A549 (cell line): ENCODE data around the gene STXBP6. TPM values are rescaled to one million over a fixed set of nuclear protein-coding genes. Genes with fewer than 3 reads are reported as not detected.

Experiments
- ATAC-seq, 2 experiments: fragments of 200-7000 bp in 1 of 2; fragments of >200 bp in 1 of 2; cut with Nextera tagmentation in 1 of 2; cut with Tn5 transposase in 1 of 2; 3 replicates each; pipeline versions ENCODE4 v1.8.0 to v1.9.1; 2018 to 2020; ENCODE audit warnings: mild to moderate bottlenecking in 1 of 2, moderate library complexity in 1 of 2
- CTCF ChIA-PET: fragments of 300-600 bp; sonication (Branson Sonifier 250); formaldehyde crosslinking; extraction: SDS; loops from one replicate; lab custom pipeline; 2021; ENCODE audit warnings: antibody characterized with exemption, inconsistent platforms; lab: Yijun Ruan, JAX
- POLR2A ChIA-PET: fragments of 350-600 bp; formaldehyde crosslinking; extraction: SDS; loops from one replicate; lab custom pipeline; 2021; ENCODE audit warnings: antibody characterized with exemption, inconsistent platforms; lab: Yijun Ruan, JAX
- DNase-seq, 2 experiments: peaks; one replicate each; pipeline versions ENCODE4 v3.0.0 to v3.0.0-alpha.2; 2011 to 2016; ENCODE audit warnings: low read depth in 1 of 2, low spot score in 1 of 2
- FAIRE-seq: peaks from 2 replicates; lab custom pipeline; 2011; peaks lifted over from hg19 to GRCh38; lab: Jason Lieb, UNC
- H3K27ac ChIP-seq, 2 experiments: fragments of >200 bp; sonication (Bioruptor Twin); formaldehyde crosslinking; 3 replicates each; pipeline ENCODE4 v1.5.1; 2016 to 2017
- H3K4me1 ChIP-seq: fragments of >200 bp; sonication (Bioruptor Twin); formaldehyde crosslinking; 3 replicates; pipeline ENCODE4 v1.6.1; 2016
- H3K4me2 ChIP-seq: fragments of >200 bp; sonication (Bioruptor Twin); formaldehyde crosslinking; 3 replicates; pipeline ENCODE4 v1.6.1; 2016
- H3K4me3 ChIP-seq: fragments of >200 bp; sonication (Bioruptor Twin); formaldehyde crosslinking; 3 replicates; pipeline ENCODE4 v1.5.1; 2016
- H3K9me3 ChIP-seq: fragments of >200 bp; sonication (Bioruptor Twin); formaldehyde crosslinking; 3 replicates; pipeline ENCODE4 v1.6.1; 2016
- CBX2 ChIP-seq: fragments of 200-600 bp; sonication (generic); IDR thresholded peaks from 2 replicates; pipeline ENCODE4 v1.6.1; 2016; ENCODE audit warnings: low read depth, mild to moderate bottlenecking, borderline replicate concordance
- CEBPB ChIP-seq, 2 experiments: fragments of >200 bp in 1 of 2; sonication (Bioruptor Twin) in 1 of 2; formaldehyde crosslinking in 1 of 2; IDR thresholded peaks; 2 replicates each; pipeline ENCODE4 v1.6.1; 2012 to 2016
- CHD2 ChIP-seq: fragments of 150-350 bp; IDR thresholded peaks from 2 replicates; pipeline ENCODE4 v1.6.1; 2014; ENCODE audit warnings: low read length; ENCODE audit not compliant: partially characterized antibody
- CTCF ChIP-seq: fragments of >200 bp; sonication (Bioruptor Twin); formaldehyde crosslinking; IDR thresholded peaks from 3 replicates; pipeline ENCODE4 v1.5.1; 2016
- ELK1 ChIP-seq: fragments of 150-350 bp; IDR thresholded peaks from 2 replicates; pipeline ENCODE4 v1.6.1; 2014; ENCODE audit warnings: low read depth, mild to moderate bottlenecking, low read length
- ESRRA ChIP-seq: fragments of 150-350 bp; IDR thresholded peaks from 2 replicates; pipeline ENCODE4 v1.6.1; 2014; ENCODE audit warnings: mild to moderate bottlenecking, low read length, borderline replicate concordance
- HEYL ChIP-seq: fragments of 250-450 bp; sonication (Bioruptor Pico); IDR thresholded peaks from 2 replicates; pipeline ENCODE4 v1.8.0; 2021; ENCODE audit warnings: mild to moderate bottlenecking, moderate library complexity
- HOXB13 ChIP-seq: fragments of 250-450 bp; sonication (Bioruptor Pico); IDR thresholded peaks from 2 replicates; pipeline ENCODE4 v1.5.0; 2020; ENCODE audit warnings: low read depth, mild to moderate bottlenecking, moderate library complexity
- JUN ChIP-seq, 2 experiments: fragments of >200 bp; sonication (Bioruptor Twin); formaldehyde crosslinking; IDR thresholded peaks; 2 replicates in 1 of 2; 3 replicates in 1 of 2; pipeline ENCODE4 v1.6.1; 2016 to 2017
- PBX3 ChIP-seq: IDR thresholded peaks from 2 replicates; pipeline ENCODE4 v1.6.1; 2012
- RAD21 ChIP-seq, 2 experiments: fragments of >200 bp in 1 of 2; sonication (Bioruptor Twin) in 1 of 2; formaldehyde crosslinking in 1 of 2; IDR thresholded peaks in 1 of 2; conservative IDR thresholded peaks in 1 of 2; 2 replicates in 1 of 2; 3 replicates in 1 of 2; pipeline ENCODE4 v1.6.1; 2012 to 2018; ENCODE audit warnings: inconsistent platforms in 1 of 2
- RFX5 ChIP-seq: fragments of 450-650 bp; IDR thresholded peaks from 2 replicates; pipeline ENCODE4 v1.7.1; 2014; ENCODE audit warnings: antibody characterized with exemption, mild to moderate bottlenecking, moderate library complexity
- SMC3 ChIP-seq: fragments of >200 bp; sonication (Bioruptor Twin); formaldehyde crosslinking; IDR thresholded peaks from 3 replicates; pipeline ENCODE4 v1.6.1; 2018; ENCODE audit warnings: inconsistent platforms
- TP53 ChIP-seq: fragments of 250-450 bp; sonication (Bioruptor Pico); IDR thresholded peaks from 2 replicates; pipeline ENCODE4 v1.5.0; 2021; ENCODE audit warnings: mild to moderate bottlenecking, moderate library complexity
- ZFP36 ChIP-seq: fragments of 450-650 bp; IDR thresholded peaks from 2 replicates; pipeline ENCODE4 v1.6.1; 2014; ENCODE audit warnings: borderline replicate concordance; ENCODE audit not compliant: partially characterized antibody
- WGBS: methylation state at CpG from one replicate; pipeline ENCODE4 v1.1.6; 2017; ENCODE audit errors: missing lambda C conversion rate; 5-methylcytosine and 5-hydroxymethylcytosine counted together
- polyA plus RNA-seq, 4 experiments: library from polyadenylated mRNA; depleted of rRNA in 3 of 4; stranded (reverse); fragments of >200 nt; fragmentation: RNase III in 1 of 4; extraction: RNeasy Plus Mini Kit Qiagen cat#74134 plus additional on column Dnase treatment in 1 of 4; gene quantifications; 2 replicates in 3 of 4; 3 replicates in 1 of 4; pipeline ENCODE4 v1.2.3, GENCODE V29; 2011 to 2017

STXBP6 gene
- polyA plus RNA-seq, 2 of the 4 experiments (the other 2 are of a cell fraction) = 1.7 to 6.3 TPM

- WGBS = 70% methylated on average over 2 of the region's 2 CpGs
- H3K9me3 ChIP-seq = no peaks in the 10 kb centered on the region
- no peak overlapping the region for H3K4me3 ChIP-seq
- no peak overlapping the region for H3K4me2 ChIP-seq
- ChIA-PET CTCF (interaction anchor here (1.1 to 7.8 kb wide), 4 partner anchors 10 to 325 kb away, joined by 3 to 90 read pairs (median 6); no protein-coding TSS in a partner anchor), POLR2A (no interaction called here)
- ATAC-seq = no peak
- no peaks in the 10 kb centered on the region for H3K4me1 ChIP-seq
- TF ChIP-seq PBX3 = no peak
- DNase-seq = no peak
- H3K27ac ChIP-seq = no peak overlapping the region
- no peak for FAIRE-seq
Measured at GRCh38 chr14:24809135-24809534, 240.8 kb downstream of the STXBP6 start.

- ATAC-seq (no peak), FAIRE-seq (no peak), DNase-seq (no peak)
- H3K4me3 ChIP-seq = no peak overlapping the region
- POLR2A ChIA-PET = no interaction called here
- 71% methylated on average over 6 of the region's 6 CpGs for WGBS
- no peak overlapping the region for H3K4me2 ChIP-seq
- CTCF ChIA-PET = interaction anchor here (2.1 to 7.8 kb wide), 2 partner anchors 10 to 325 kb away, joined by 8 to 90 read pairs; no protein-coding TSS in a partner anchor
- H3K9me3 ChIP-seq = no peaks in the 10 kb centered on the region
- TF ChIP-seq CHD2 = no peak
- no peak for TF ChIP-seq ELK1
- TF ChIP-seq ESRRA = no peak
- TF ChIP-seq JUN (IDR thresholded peaks at IDR 0.05) = no peak
- TF ChIP-seq, all 56 proteins: peak for 0
- Histone ChIP-seq H3K27ac (no peak overlapping the region), H3K4me1 (no peaks in the 10 kb centered on the region)
Measured at GRCh38 chr14:24808412-24808811, 241.5 kb downstream of the STXBP6 start.

GRCh38 chr14:24806061-24806678, 243.8 kb downstream of the STXBP6 start:
- Histone ChIP-seq H3K27ac (no peak overlapping the region), H3K4me1 (no peaks in the 10 kb centered on the region), H3K9me3 (no peaks in the 10 kb centered on the region), H3K4me2 (no peak overlapping the region), H3K4me3 (no peak overlapping the region)
- POLR2A ChIA-PET = no interaction called here
- peak; percentile 17 to 68 for DNase-seq
- TF ChIP-seq ZFP36 = no peak
- TF ChIP-seq TP53 (CRISPR knock-in tag) = no peak
- TF ChIP-seq CTCF = peak; percentile 69
- no peak for TF ChIP-seq RFX5
- no peak for TF ChIP-seq ELK1
- TF ChIP-seq CEBPB (IDR thresholded peaks at IDR 0.05) = no peak
- TF ChIP-seq HEYL = no peak
- no peak for TF ChIP-seq HOXB13
- TF ChIP-seq RAD21 (conservative IDR thresholded peaks at IDR 0.05 in 1 of 2, IDR thresholded peaks at IDR 0.05 in 1 of 2) = peak; percentile 82 to 86
- TF ChIP-seq CBX2 = no peak
- peak; percentile 88 for TF ChIP-seq SMC3
- no peak for FAIRE-seq
- 20% methylated on average over 9 of the region's 9 CpGs for WGBS
- ATAC-seq = peak; percentile 80 to 85; a peak in 5 of 6 replicates
- CTCF ChIA-PET = interaction anchor here (0.6 to 7.8 kb wide), 39 partner anchors 8 to 594 kb away, joined by 3 to 90 read pairs (median 4); no protein-coding TSS in a partner anchor
